GM23338 (cell line): Measurements from ENCODE around the gene ALDH7A1. TPM values are rescaled to one million over a fixed set of nuclear protein-coding genes. Genes with fewer than 3 reads are reported as not detected.

Experiments
- ATAC-seq: fragments of 200-7000 bp; cut with Tn5 transposase; 3 replicates; pipeline ENCODE4 v1.9.1; 2020
- DNase-seq: peaks from one replicate; pipeline ENCODE4 v3.0.0-alpha.2; 2015; ENCODE audit warnings: low spot score
- H2AFZ ChIP-seq: fragments of 200-600 bp; sonication (generic); 2 replicates; pipeline ENCODE4 v1.8.0; 2016; ENCODE audit warnings: antibody characterized with exemption, mild to moderate bottlenecking, moderate library complexity
- H3F3A ChIP-seq: fragments of 200-600 bp; sonication (generic); replicated peaks from 2 replicates; pipeline ENCODE4 v1.8.0; 2017; ENCODE audit warnings: antibody characterized with exemption, mixed run types, low read depth
- H3K27ac ChIP-seq: fragments of 200-600 bp; sonication (generic); 2 replicates; pipeline ENCODE4 v1.6.1; 2016; ENCODE audit warnings: low read depth
- H3K27me3 ChIP-seq: fragments of 200-600 bp; sonication (generic); 2 replicates; pipeline ENCODE4 v1.8.0; 2016; ENCODE audit warnings: mild to moderate bottlenecking, mixed run types, moderate library complexity; ENCODE audit not compliant: insufficient read depth
- H3K36me3 ChIP-seq: fragments of 200-600 bp; sonication (generic); 2 replicates; pipeline ENCODE4 v1.8.0; 2016; ENCODE audit warnings: mild to moderate bottlenecking; ENCODE audit not compliant: insufficient read depth
- H3K4me1 ChIP-seq: fragments of 200-600 bp; sonication (generic); 2 replicates; pipeline ENCODE4 v1.8.0; 2016; ENCODE audit warnings: mild to moderate bottlenecking, moderate library complexity; ENCODE audit not compliant: insufficient read depth
- H3K4me2 ChIP-seq: fragments of 200-600 bp; sonication (generic); 2 replicates; pipeline ENCODE4 v1.7.1; 2017; ENCODE audit warnings: mixed run types
- H3K4me3 ChIP-seq: fragments of 200-600 bp; sonication (generic); 2 replicates; pipeline ENCODE4 v1.6.1; 2016; ENCODE audit warnings: mixed run types
- H3K79me2 ChIP-seq: fragments of 200-600 bp; sonication (generic); replicated peaks from 2 replicates; pipeline ENCODE4 v1.8.0; 2017; ENCODE audit warnings: mild to moderate bottlenecking; ENCODE audit not compliant: insufficient read depth
- H3K9me2 ChIP-seq: fragments of 200-600 bp; sonication (generic); 2 replicates; pipeline ENCODE4 v1.8.0; 2017; ENCODE audit not compliant: insufficient read depth
- H4K20me1 ChIP-seq: fragments of 200-600 bp; sonication (generic); replicated peaks from 2 replicates; pipeline ENCODE4 v1.8.0; 2017; ENCODE audit warnings: mild to moderate bottlenecking; ENCODE audit not compliant: insufficient read depth
- H3K27ac Mint-ChIP-seq: 2 replicates; pipeline ENCODE4 v1.8.0; 2020; ENCODE audit warnings: inconsistent platforms, mild to moderate bottlenecking, moderate library complexity, mixed read lengths
- H3K27me3 Mint-ChIP-seq: 3 replicates; pipeline ENCODE4 v1.8.0; 2022; ENCODE audit warnings: low read depth, mild to moderate bottlenecking, moderate library complexity, mixed read lengths, inconsistent platforms; ENCODE audit not compliant: insufficient read depth, poor library complexity
- H3K36me3 Mint-ChIP-seq: 3 replicates; pipeline ENCODE4 v1.8.0; 2021; ENCODE audit warnings: low read depth, mild to moderate bottlenecking, inconsistent platforms, moderate library complexity, mixed read lengths
- H3K4me1 Mint-ChIP-seq: 3 replicates; pipeline ENCODE4 v1.8.0; 2020; ENCODE audit warnings: mild to moderate bottlenecking, inconsistent platforms, mixed read lengths
- H3K4me3 Mint-ChIP-seq: 3 replicates; pipeline ENCODE4 v1.8.0; 2021; ENCODE audit warnings: moderate library complexity, mild to moderate bottlenecking, inconsistent platforms, mixed read lengths
- H3K9me3 Mint-ChIP-seq: 3 replicates; pipeline ENCODE4 v1.8.0; 2020; ENCODE audit warnings: moderate library complexity, mild to moderate bottlenecking, inconsistent platforms, mixed read lengths
- CREB1 ChIP-seq: fragments of 250-450 bp; sonication (Bioruptor Pico); IDR thresholded peaks from 2 replicates; pipeline ENCODE4 v1.5.0; 2020; ENCODE audit warnings: low read depth, mild to moderate bottlenecking, moderate library complexity
- EZH2phosphoT487 ChIP-seq: fragments of 200-600 bp; sonication (generic); IDR thresholded peaks from one replicate; pipeline ENCODE4 v1.8.1; 2018; ENCODE audit warnings: antibody characterized with exemption; ENCODE audit not compliant: unreplicated experiment
- JUNB ChIP-seq: IDR thresholded peaks from one replicate; pipeline ENCODE4 v1.6.1; 2016; ENCODE audit warnings: antibody characterized with exemption; ENCODE audit not compliant: unreplicated experiment
- NANOG ChIP-seq: IDR thresholded peaks from 2 replicates; pipeline ENCODE4 v1.6.1; 2016; ENCODE audit warnings: antibody characterized with exemption, borderline replicate concordance
- POLR2AphosphoS5 ChIP-seq: IDR thresholded peaks from 2 replicates; pipeline ENCODE4 v1.6.1; 2016; ENCODE audit warnings: antibody characterized with exemption, low read depth
- STAT1 ChIP-seq: IDR thresholded peaks from one replicate; pipeline ENCODE4 v1.6.1; 2016; ENCODE audit warnings: antibody characterized with exemption; ENCODE audit not compliant: unreplicated experiment
- ZNF114 ChIP-seq: fragments of 250-450 bp; sonication (Bioruptor Pico); IDR thresholded peaks from 2 replicates; pipeline ENCODE4 v1.5.0; 2020; ENCODE audit warnings: mild to moderate bottlenecking, moderate library complexity
- ZNF331 ChIP-seq: fragments of 250-450 bp; sonication (Bioruptor Pico); IDR thresholded peaks from 2 replicates; pipeline ENCODE4 v1.5.0; 2020; ENCODE audit warnings: low read depth, mild to moderate bottlenecking, moderate library complexity
- polyA plus RNA-seq: library from polyadenylated mRNA; unstranded; fragments of >200 nt; fragmentation: Nextera tagmentation; extraction: Ambion mirVana; gene quantifications from 2 replicates; pipeline ENCODE4 v1.2.1, GENCODE V29; 2016
- total RNA-seq: library from RNA; depleted of rRNA; stranded (reverse); fragments of >200 nt; shearing (Covaris generic); gene quantifications from 2 replicates; pipeline ENCODE4 v1.2.3, GENCODE V29; 2014
- TF ChIP-seq, protein P1 (sequence below): IDR thresholded peaks from 2 replicates; pipeline ENCODE4 v1.6.1; 2016; ENCODE audit warnings: antibody characterized with exemption
- TF ChIP-seq, protein P2 (sequence below): IDR thresholded peaks from one replicate; pipeline ENCODE4 v1.6.1; 2018; ENCODE audit warnings: antibody characterized with exemption; ENCODE audit not compliant: unreplicated experiment
- TF ChIP-seq, protein P3 (sequence below), 2 experiments: fragments of 200-600 bp in 1 of 2; sonication (generic) in 1 of 2; conservative IDR thresholded peaks; 2 replicates each; pipeline versions ENCODE4 v1.5.1 to v1.6.1; 2016 to 2017; ENCODE audit warnings: antibody characterized with exemption in 2 of 2, low read depth in 2 of 2, mild to moderate bottlenecking in 2 of 2, moderate library complexity in 1 of 2

Gene ALDH7A1
- total and polyA plus RNA-seq, 2 experiments from 2014 or later: 122 to 198 TPM

DNA sequence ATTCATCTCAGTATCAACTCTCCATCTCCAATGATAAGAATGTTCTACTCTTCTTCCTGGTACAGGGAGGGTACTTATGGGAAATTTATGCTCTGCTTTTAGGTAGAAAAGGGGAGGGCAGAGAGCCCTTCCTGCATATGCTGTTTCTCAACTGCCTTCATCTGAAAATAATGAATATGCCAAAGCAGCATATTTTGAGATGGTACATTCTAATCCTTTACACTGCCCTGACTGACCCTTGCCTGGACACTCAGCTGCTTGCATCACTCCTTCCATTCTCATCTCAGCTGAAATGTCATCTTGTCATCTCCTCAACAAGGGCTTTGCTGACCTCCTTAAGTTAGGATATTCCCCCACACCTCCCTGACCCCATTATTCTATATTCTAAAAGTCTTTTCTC, 68.5 kb downstream of the ALDH7A1 start:
- Histone ChIP-seq H2AFZ (0 out of 2 replicates have a peak overlapping the region, but pooled peaks have one; percentile 33), H3K27ac (no peak overlapping the region), H3F3A (no peaks in the 10 kb centered on the region), H3K4me2 (no peak overlapping the region), H3K4me1 (no peaks in the 10 kb centered on the region), H3K4me3 (no peak overlapping the region), H3K9me2 (no peaks in the 10 kb centered on the region), H3K27me3 (no peaks in the 10 kb centered on the region), H3K36me3 (no peaks in the 10 kb centered on the region), H3K79me2 (no peaks in the 10 kb centered on the region), H4K20me1 (no peaks in the 10 kb centered on the region)
- TF ChIP-seq JUNB: no peak
- TF ChIP-seq, protein P1, sequence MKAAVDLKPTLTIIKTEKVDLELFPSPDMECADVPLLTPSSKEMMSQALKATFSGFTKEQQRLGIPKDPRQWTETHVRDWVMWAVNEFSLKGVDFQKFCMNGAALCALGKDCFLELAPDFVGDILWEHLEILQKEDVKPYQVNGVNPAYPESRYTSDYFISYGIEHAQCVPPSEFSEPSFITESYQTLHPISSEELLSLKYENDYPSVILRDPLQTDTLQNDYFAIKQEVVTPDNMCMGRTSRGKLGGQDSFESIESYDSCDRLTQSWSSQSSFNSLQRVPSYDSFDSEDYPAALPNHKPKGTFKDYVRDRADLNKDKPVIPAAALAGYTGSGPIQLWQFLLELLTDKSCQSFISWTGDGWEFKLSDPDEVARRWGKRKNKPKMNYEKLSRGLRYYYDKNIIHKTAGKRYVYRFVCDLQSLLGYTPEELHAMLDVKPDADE: no peak
- TF ChIP-seq, protein P2, sequence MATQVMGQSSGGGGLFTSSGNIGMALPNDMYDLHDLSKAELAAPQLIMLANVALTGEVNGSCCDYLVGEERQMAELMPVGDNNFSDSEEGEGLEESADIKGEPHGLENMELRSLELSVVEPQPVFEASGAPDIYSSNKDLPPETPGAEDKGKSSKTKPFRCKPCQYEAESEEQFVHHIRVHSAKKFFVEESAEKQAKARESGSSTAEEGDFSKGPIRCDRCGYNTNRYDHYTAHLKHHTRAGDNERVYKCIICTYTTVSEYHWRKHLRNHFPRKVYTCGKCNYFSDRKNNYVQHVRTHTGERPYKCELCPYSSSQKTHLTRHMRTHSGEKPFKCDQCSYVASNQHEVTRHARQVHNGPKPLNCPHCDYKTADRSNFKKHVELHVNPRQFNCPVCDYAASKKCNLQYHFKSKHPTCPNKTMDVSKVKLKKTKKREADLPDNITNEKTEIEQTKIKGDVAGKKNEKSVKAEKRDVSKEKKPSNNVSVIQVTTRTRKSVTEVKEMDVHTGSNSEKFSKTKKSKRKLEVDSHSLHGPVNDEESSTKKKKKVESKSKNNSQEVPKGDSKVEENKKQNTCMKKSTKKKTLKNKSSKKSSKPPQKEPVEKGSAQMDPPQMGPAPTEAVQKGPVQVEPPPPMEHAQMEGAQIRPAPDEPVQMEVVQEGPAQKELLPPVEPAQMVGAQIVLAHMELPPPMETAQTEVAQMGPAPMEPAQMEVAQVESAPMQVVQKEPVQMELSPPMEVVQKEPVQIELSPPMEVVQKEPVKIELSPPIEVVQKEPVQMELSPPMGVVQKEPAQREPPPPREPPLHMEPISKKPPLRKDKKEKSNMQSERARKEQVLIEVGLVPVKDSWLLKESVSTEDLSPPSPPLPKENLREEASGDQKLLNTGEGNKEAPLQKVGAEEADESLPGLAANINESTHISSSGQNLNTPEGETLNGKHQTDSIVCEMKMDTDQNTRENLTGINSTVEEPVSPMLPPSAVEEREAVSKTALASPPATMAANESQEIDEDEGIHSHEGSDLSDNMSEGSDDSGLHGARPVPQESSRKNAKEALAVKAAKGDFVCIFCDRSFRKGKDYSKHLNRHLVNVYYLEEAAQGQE: no peak
- TF ChIP-seq, protein P3, sequence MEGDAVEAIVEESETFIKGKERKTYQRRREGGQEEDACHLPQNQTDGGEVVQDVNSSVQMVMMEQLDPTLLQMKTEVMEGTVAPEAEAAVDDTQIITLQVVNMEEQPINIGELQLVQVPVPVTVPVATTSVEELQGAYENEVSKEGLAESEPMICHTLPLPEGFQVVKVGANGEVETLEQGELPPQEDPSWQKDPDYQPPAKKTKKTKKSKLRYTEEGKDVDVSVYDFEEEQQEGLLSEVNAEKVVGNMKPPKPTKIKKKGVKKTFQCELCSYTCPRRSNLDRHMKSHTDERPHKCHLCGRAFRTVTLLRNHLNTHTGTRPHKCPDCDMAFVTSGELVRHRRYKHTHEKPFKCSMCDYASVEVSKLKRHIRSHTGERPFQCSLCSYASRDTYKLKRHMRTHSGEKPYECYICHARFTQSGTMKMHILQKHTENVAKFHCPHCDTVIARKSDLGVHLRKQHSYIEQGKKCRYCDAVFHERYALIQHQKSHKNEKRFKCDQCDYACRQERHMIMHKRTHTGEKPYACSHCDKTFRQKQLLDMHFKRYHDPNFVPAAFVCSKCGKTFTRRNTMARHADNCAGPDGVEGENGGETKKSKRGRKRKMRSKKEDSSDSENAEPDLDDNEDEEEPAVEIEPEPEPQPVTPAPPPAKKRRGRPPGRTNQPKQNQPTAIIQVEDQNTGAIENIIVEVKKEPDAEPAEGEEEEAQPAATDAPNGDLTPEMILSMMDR (conservative IDR thresholded peaks at IDR 0.05; ENCODE audit: low read depth in 2 of 2): no peak
- no peak for TF ChIP-seq ZNF114 (CRISPR knock-in tag)
- no peak for TF ChIP-seq CREB1
- TF ChIP-seq ZNF331: no peak
- TF ChIP-seq EZH2phosphoT487: no peak
- peaks cover 4% of the 10 kb centered on the region; the same call in 2 of the 3 replicates for H3K9me3 Mint-ChIP-seq
- H3K27me3 Mint-ChIP-seq: peaks cover 5% of the 10 kb centered on the region
- no peak for ATAC-seq
- no peak for DNase-seq
- no peak overlapping the region for H3K27ac Mint-ChIP-seq
- no peak overlapping the region for H3K4me3 Mint-ChIP-seq
- H3K36me3 Mint-ChIP-seq: no peaks in the 10 kb centered on the region
- no peaks in the 10 kb centered on the region; the same call in 2 of the 3 replicates for H3K4me1 Mint-ChIP-seq

DNA sequence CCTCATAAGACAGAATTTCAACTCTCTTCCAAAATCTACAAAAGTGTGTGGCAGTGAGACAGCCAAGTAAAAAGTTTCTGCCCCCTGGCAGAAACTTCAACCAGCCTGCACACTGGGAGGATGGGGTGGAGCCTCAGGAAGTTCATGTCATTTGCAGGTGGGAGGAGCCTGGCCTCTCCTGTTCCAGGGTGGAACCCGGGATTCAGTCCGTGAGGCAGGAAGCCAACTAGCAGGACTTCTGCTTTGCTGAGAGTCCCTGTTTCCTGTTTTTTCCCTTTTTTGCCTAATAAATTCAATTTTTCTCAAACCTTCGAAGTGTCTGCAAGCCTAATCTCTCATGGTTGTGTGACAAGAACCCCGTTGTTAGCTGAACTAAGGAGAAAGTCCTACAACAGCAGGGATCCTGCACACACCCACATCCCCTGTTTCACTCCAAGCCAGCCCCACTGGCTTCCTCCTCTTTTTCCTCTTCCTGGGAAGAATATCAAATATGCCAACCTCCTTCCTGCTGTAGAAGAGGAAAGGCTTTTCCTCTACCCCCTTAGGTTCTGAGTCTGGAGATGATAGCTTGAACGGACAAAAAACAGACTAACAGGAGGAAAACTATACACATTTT, 69.3 kb downstream of the ALDH7A1 start:
- H3K27ac ChIP-seq: no peak overlapping the region
- H3K9me2 ChIP-seq: no peaks in the 10 kb centered on the region
- H3K4me3 Mint-ChIP-seq: no peak overlapping the region
- H3K79me2 ChIP-seq: no peaks in the 10 kb centered on the region
- H2AFZ ChIP-seq: peak overlapping the region; percentile 97
- H3K4me1 Mint-ChIP-seq: no peaks in the 10 kb centered on the region; the same call in 1 of the 3 replicates
- H3K9me3 Mint-ChIP-seq: peaks cover 4% of the 10 kb centered on the region; the same call in 2 of the 3 replicates
- H3K36me3 ChIP-seq: no peaks in the 10 kb centered on the region
- H3F3A ChIP-seq: no peaks in the 10 kb centered on the region
- no peaks in the 10 kb centered on the region for H3K36me3 Mint-ChIP-seq
- H3K27me3 ChIP-seq: no peaks in the 10 kb centered on the region
- no peak overlapping the region for H3K4me3 ChIP-seq
- ATAC-seq (peak; percentile 78), DNase-seq (peak; percentile 63)
- H4K20me1 ChIP-seq: no peaks in the 10 kb centered on the region
- no peaks in the 10 kb centered on the region for H3K4me1 ChIP-seq
- peaks cover 5% of the 10 kb centered on the region for H3K27me3 Mint-ChIP-seq
- no peak overlapping the region for H3K27ac Mint-ChIP-seq
- H3K4me2 ChIP-seq: no peak overlapping the region
- TF ChIP-seq NANOG: no peak
- TF ChIP-seq ZNF331: no peak
- TF ChIP-seq POLR2AphosphoS5: 0 out of 2 replicates have a peak, but pooled peaks have one; percentile 26
- TF ChIP-seq STAT1: no peak
- TF ChIP-seq EZH2phosphoT487: no peak
- no peak for TF ChIP-seq CREB1
